Fibroblast of lung (primary cell): ENCODE results near the gene GALNT2.

Experiments used
- EZH2 ChIP-seq: IDR thresholded peaks from 2 replicates; pipeline ENCODE4 v1.5.1; 2012; ENCODE audit warnings: low read length, control low read depth, mild to moderate bottlenecking; ENCODE audit errors: missing control alignments
- TF ChIP-seq, protein P1 (sequence below), 2 donors: IDR thresholded peaks in 1 of 2; conservative IDR thresholded peaks in 1 of 2; 1 replicate in 1 of 2; 2 replicates in 1 of 2; pipeline ENCODE4 v1.5.1; 2011 to 2012; ENCODE audit warnings: low read length in 2 of 2, control low read depth in 1 of 2, inconsistent platforms in 1 of 2, low read depth in 1 of 2, mild to moderate bottlenecking in 1 of 2

GRCh38 chr1:230112782-230113181 is 45.7 kb downstream of the GALNT2 start:
- no peak for TF ChIP-seq EZH2
- TF ChIP-seq, protein P1, sequence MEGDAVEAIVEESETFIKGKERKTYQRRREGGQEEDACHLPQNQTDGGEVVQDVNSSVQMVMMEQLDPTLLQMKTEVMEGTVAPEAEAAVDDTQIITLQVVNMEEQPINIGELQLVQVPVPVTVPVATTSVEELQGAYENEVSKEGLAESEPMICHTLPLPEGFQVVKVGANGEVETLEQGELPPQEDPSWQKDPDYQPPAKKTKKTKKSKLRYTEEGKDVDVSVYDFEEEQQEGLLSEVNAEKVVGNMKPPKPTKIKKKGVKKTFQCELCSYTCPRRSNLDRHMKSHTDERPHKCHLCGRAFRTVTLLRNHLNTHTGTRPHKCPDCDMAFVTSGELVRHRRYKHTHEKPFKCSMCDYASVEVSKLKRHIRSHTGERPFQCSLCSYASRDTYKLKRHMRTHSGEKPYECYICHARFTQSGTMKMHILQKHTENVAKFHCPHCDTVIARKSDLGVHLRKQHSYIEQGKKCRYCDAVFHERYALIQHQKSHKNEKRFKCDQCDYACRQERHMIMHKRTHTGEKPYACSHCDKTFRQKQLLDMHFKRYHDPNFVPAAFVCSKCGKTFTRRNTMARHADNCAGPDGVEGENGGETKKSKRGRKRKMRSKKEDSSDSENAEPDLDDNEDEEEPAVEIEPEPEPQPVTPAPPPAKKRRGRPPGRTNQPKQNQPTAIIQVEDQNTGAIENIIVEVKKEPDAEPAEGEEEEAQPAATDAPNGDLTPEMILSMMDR (conservative IDR thresholded peaks at IDR 0.05 in 1 of 2, IDR thresholded peaks at IDR 0.05 in 1 of 2; ENCODE audit: low read depth in 1 of 2, low read length in 2 of 2), result no peak
